ENCODE measurements around the gene MANSC4.

The MANSC4 gene

GRCh38 chr12:27779920-27780611 is at the start of gene MANSC4, which contains the start of gene KLHL42:
Gene MANSC4, minus strand, starts transcription at chr12:27780236. Its CDS starts 8,960 bp downstream, at chr12:27771276.
Gene KLHL42, plus strand, starts transcription at chr12:27780233. Its CDS starts 98 bp downstream, at chr12:27780331.
- DNase-seq (ENCODE audit: low read depth) = peak; percentile 42

- DNase-seq (ENCODE audit: low read depth) = no peak
Observed at GRCh38 chr12:27828196-27828595, 48.2 kb upstream of the MANSC4 start.

- no peak for DNase-seq (ENCODE audit: low read depth)
Observed at GRCh38 chr12:27826076-27826475, 46.0 kb upstream of the MANSC4 start.

GRCh38 chr12:27824126-27824842 is 44.2 kb upstream of the MANSC4 start:
- DNase-seq (ENCODE audit: low read depth) = no peak

GRCh38 chr12:27823038-27823437 is 43.0 kb upstream of the MANSC4 start:
- DNase-seq (ENCODE audit: low read depth) = no peak

- DNase-seq (ENCODE audit: low read depth) = peak; percentile 27
Observed at GRCh38 chr12:27822076-27822712, 42.2 kb upstream of the MANSC4 start.

GRCh38 chr12:27821259-27821973 is 41.4 kb upstream of the MANSC4 start:
- peak; percentile 5 for DNase-seq (ENCODE audit: low read depth)

- DNase-seq (ENCODE audit: low read depth) = no peak
Observed at GRCh38 chr12:27820564-27820963, 40.5 kb upstream of the MANSC4 start.

GRCh38 chr12:27818401-27818918 is 38.4 kb upstream of the MANSC4 start:
- no peak for DNase-seq (ENCODE audit: low read depth)

- no peak for DNase-seq (ENCODE audit: low read depth)
Observed at GRCh38 chr12:27817766-27818165, 37.7 kb upstream of the MANSC4 start.

- DNase-seq (ENCODE audit: low read depth) = no peak
Observed at GRCh38 chr12:27814851-27815591, 35.0 kb upstream of the MANSC4 start.

GRCh38 chr12:27814411-27814810 is 34.4 kb upstream of the MANSC4 start:
- no peak for DNase-seq (ENCODE audit: low read depth)

- DNase-seq (ENCODE audit: low read depth) = no peak
Observed at GRCh38 chr12:27812502-27812901, 32.5 kb upstream of the MANSC4 start.

GRCh38 chr12:27810756-27811155 is 30.7 kb upstream of the MANSC4 start:
- DNase-seq (ENCODE audit: low read depth) = no peak

- DNase-seq (ENCODE audit: low read depth) = no peak
Observed at GRCh38 chr12:27808841-27809240, 28.8 kb upstream of the MANSC4 start.

GRCh38 chr12:27807063-27807703 is 27.1 kb upstream of the MANSC4 start:
- no peak for DNase-seq (ENCODE audit: low read depth)

- DNase-seq (ENCODE audit: low read depth) = no peak
Observed at GRCh38 chr12:27806259-27806658, 26.2 kb upstream of the MANSC4 start.

- no peak for DNase-seq (ENCODE audit: low read depth)
Observed at GRCh38 chr12:27805238-27805637, 25.2 kb upstream of the MANSC4 start.

GRCh38 chr12:27802936-27803335 is 22.9 kb upstream of the MANSC4 start:
- no peak for DNase-seq (ENCODE audit: low read depth)

GRCh38 chr12:27802511-27802910 is 22.5 kb upstream of the MANSC4 start:
- no peak for DNase-seq (ENCODE audit: low read depth)

GRCh38 chr12:27801630-27802029 is 21.6 kb upstream of the MANSC4 start:
- DNase-seq (ENCODE audit: low read depth) = no peak
